ENCODE measurements around the gene FLRT2. TPM values are rescaled to one million over a fixed set of nuclear protein-coding genes. Genes with fewer than 3 reads are reported as not detected.

The FLRT2 gene
- total and polyA plus RNA-seq, 9 of the 15 experiments (the other 6 are each of a cell fraction or from before 2014, with no cell fraction given) = 0.02 TPM; not detected in 8

DNA sequence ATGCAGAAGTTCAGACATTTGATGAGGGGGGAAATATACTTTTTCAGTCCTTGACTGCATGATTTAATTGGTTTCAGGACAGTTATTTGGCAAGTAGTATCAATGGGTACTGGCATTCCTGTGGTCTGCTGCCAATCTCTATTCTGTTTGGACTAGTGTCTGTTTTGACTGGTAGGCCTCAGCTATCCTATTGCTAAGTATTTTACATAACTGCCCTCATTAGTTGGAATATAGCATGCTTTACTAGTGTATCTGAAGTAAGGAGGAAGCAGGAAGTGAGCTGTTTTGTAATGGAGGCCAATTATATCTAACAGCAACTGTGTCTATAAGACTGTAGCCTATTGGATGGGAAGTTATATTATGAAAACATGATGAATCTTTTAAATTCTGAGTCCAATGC is 104.3 kb downstream of the FLRT2 start:
- POLR2A ChIA-PET = no interaction called here
- in situ Hi-C loops (cut with MboI) = no loop called here
- CTCF ChIA-PET (ENCODE audit: low intra/inter-chr PET ratio) = no interaction called here
- no peak for TF ChIP-seq ZFP1 (CRISPR knock-in tag; IDR thresholded peaks at IDR 0.05)
- TF ChIP-seq, protein P1, sequence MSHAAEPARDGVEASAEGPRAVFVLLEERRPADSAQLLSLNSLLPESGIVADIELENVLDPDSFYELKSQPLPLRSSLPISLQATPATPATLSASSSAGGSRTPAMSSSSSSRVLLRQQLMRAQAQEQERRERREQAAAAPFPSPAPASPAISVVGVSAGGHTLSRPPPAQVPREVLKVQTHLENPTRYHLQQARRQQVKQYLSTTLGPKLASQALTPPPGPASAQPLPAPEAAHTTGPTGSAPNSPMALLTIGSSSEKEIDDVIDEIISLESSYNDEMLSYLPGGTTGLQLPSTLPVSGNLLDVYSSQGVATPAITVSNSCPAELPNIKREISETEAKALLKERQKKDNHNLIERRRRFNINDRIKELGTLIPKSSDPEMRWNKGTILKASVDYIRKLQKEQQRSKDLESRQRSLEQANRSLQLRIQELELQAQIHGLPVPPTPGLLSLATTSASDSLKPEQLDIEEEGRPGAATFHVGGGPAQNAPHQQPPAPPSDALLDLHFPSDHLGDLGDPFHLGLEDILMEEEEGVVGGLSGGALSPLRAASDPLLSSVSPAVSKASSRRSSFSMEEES (CRISPR knock-in tag; IDR thresholded peaks at IDR 0.05) = no peak
- no peak for TF ChIP-seq HEY1 (CRISPR knock-in tag; IDR thresholded peaks at IDR 0.05; ENCODE audit: borderline replicate concordance)
- TF ChIP-seq TOE1 (IDR thresholded peaks at IDR 0.05; ENCODE audit: borderline replicate concordance) = no peak
- TF ChIP-seq TOE1 (CRISPR knock-in tag; IDR thresholded peaks at IDR 0.05; ENCODE audit: borderline replicate concordance, low read depth) = no peak
- no peak for TF ChIP-seq CXXC5 (CRISPR knock-in tag; IDR thresholded peaks at IDR 0.05)
- no peak for TF ChIP-seq ZNF224 (CRISPR knock-in tag; IDR thresholded peaks at IDR 0.05)
- TF ChIP-seq ZNF766 (CRISPR knock-in tag; conservative IDR thresholded peaks at IDR 0.05) = no peak
- TF ChIP-seq, protein P2, sequence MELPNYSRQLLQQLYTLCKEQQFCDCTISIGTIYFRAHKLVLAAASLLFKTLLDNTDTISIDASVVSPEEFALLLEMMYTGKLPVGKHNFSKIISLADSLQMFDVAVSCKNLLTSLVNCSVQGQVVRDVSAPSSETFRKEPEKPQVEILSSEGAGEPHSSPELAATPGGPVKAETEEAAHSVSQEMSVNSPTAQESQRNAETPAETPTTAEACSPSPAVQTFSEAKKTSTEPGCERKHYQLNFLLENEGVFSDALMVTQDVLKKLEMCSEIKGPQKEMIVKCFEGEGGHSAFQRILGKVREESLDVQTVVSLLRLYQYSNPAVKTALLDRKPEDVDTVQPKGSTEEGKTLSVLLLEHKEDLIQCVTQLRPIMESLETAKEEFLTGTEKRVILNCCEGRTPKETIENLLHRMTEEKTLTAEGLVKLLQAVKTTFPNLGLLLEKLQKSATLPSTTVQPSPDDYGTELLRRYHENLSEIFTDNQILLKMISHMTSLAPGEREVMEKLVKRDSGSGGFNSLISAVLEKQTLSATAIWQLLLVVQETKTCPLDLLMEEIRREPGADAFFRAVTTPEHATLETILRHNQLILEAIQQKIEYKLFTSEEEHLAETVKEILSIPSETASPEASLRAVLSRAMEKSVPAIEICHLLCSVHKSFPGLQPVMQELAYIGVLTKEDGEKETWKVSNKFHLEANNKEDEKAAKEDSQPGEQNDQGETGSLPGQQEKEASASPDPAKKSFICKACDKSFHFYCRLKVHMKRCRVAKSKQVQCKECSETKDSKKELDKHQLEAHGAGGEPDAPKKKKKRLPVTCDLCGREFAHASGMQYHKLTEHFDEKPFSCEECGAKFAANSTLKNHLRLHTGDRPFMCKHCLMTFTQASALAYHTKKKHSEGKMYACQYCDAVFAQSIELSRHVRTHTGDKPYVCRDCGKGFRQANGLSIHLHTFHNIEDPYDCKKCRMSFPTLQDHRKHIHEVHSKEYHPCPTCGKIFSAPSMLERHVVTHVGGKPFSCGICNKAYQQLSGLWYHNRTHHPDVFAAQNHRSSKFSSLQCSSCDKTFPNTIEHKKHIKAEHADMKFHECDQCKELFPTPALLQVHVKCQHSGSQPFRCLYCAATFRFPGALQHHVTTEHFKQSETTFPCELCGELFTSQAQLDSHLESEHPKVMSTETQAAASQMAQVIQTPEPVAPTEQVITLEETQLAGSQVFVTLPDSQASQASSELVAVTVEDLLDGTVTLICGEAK (IDR thresholded peaks at IDR 0.05) = no peak
- TF ChIP-seq, protein P2 (CRISPR knock-in tag; IDR thresholded peaks at IDR 0.05) = no peak
- TF ChIP-seq SAFB2 (IDR thresholded peaks at IDR 0.05; ENCODE audit: borderline replicate concordance, low read depth, low read length, severe bottlenecking) = no peak
- TF ChIP-seq, protein P3, sequence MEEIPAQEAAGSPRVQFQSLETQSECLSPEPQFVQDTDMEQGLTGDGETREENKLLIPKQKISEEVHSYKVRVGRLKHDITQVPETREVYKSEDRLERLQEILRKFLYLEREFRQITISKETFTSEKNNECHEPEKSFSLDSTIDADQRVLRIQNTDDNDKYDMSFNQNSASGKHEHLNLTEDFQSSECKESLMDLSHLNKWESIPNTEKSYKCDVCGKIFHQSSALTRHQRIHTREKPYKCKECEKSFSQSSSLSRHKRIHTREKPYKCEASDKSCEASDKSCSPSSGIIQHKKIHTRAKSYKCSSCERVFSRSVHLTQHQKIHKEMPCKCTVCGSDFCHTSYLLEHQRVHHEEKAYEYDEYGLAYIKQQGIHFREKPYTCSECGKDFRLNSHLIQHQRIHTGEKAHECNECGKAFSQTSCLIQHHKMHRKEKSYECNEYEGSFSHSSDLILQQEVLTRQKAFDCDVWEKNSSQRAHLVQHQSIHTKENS (CRISPR knock-in tag; IDR thresholded peaks at IDR 0.05) = no peak
- TF ChIP-seq LEF1 (IDR thresholded peaks at IDR 0.05) = no peak

More for the DNA sequence above, 104.3 kb downstream of the FLRT2 start:
- no peaks in the 10 kb centered on the region for H4K20me1 ChIP-seq (replicated peaks; ENCODE audit: control insufficient read depth, insufficient read depth, low read length)
- no peak for ATAC-seq
- H3K9me3 ChIP-seq (replicated peaks; ENCODE audit: control insufficient read depth, insufficient read depth, low read depth, low read length) = no peaks in the 10 kb centered on the region
- no peak overlapping the region for H3K27ac ChIP-seq (ENCODE audit: extremely low read depth, low read depth, low read length)
- H3K4me2 ChIP-seq (ENCODE audit: insufficient read depth, low read length) = no peak overlapping the region
- no peak overlapping the region for H3K9ac ChIP-seq (ENCODE audit: insufficient read depth in 1 of 2, low read depth in 2 of 2, low read length in 2 of 2)
- no peaks in the 10 kb centered on the region for H3K4me1 ChIP-seq (replicated peaks in 1 of 2; ENCODE audit: control insufficient read depth in 2 of 2, insufficient read depth in 2 of 2, low read length in 2 of 2)
- H3K79me2 ChIP-seq (ENCODE audit: control insufficient read depth, insufficient read depth, low read length) = no peaks in the 10 kb centered on the region
- H3K27me3 ChIP-seq (ENCODE audit: control insufficient read depth in 2 of 2, insufficient read depth in 2 of 2, low read length in 2 of 2) = no peaks in the 10 kb centered on the region
- no peaks in the 10 kb centered on the region for H3K9me1 ChIP-seq (ENCODE audit: control insufficient read depth, insufficient read depth, low read length)
- no peaks in the 10 kb centered on the region for H3K36me3 ChIP-seq (ENCODE audit: control insufficient read depth, insufficient read depth, low read length)
- no TSS peak for BruUV-seq (replicated peaks)
- no peak for DNase-seq (ENCODE audit: extremely low read depth in 1 of 4, low spot score in 3 of 4)
- FAIRE-seq = no peak
- no peak overlapping the region for H3K4me3 ChIP-seq
- no peak overlapping the region for H2AFZ ChIP-seq (ENCODE audit: low read depth, low read length)
- intact Hi-C loops (cut with micrococcal nuclease) = no loop called here

Data from K562 (cell line).